Prostate gland (tissue), 2 donors: ENCODE measurements around the gene FFAR1.

Experiments used
- POLR2A ChIP-seq: fragments of 450-650 bp; IDR thresholded peaks from one replicate; pipeline ENCODE4 v1.6.1; 2016; ENCODE audit warnings: antibody characterized with exemption, mild to moderate bottlenecking
- TF ChIP-seq, protein P1 (sequence below), 4 experiments: fragments of 200-600 bp in 2 of 4; fragments of 450-650 bp in 2 of 4; sonication (generic) in 2 of 4; IDR thresholded peaks; 1 replicate in 3 of 4; 2 replicates in 1 of 4; pipeline ENCODE4 v1.5.1; 2016 to 2019; ENCODE audit warnings: antibody characterized with exemption in 4 of 4, mild to moderate bottlenecking in 2 of 4, moderate library complexity in 2 of 4

DNA sequence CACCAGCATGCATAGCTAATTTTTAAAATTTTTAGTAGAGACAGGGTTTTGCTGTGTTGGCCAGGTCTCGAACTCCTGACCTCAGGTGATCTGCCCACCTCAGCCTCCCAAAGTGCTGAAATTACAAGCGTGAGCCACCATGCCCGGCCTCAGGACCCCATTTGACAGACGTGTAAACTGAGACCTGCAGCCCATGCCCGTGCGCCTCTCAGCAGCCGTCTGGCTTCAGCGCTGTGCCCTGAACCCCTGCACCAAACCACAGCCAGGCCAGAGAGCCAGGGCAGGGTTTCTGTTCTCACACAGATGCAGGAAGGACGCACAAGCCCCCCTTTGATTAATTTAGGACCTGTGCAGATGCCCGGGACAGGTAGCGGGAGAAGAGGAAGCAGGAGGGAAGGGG lies 7.3 kb upstream of the FFAR1 start:
- TF ChIP-seq, protein P1, sequence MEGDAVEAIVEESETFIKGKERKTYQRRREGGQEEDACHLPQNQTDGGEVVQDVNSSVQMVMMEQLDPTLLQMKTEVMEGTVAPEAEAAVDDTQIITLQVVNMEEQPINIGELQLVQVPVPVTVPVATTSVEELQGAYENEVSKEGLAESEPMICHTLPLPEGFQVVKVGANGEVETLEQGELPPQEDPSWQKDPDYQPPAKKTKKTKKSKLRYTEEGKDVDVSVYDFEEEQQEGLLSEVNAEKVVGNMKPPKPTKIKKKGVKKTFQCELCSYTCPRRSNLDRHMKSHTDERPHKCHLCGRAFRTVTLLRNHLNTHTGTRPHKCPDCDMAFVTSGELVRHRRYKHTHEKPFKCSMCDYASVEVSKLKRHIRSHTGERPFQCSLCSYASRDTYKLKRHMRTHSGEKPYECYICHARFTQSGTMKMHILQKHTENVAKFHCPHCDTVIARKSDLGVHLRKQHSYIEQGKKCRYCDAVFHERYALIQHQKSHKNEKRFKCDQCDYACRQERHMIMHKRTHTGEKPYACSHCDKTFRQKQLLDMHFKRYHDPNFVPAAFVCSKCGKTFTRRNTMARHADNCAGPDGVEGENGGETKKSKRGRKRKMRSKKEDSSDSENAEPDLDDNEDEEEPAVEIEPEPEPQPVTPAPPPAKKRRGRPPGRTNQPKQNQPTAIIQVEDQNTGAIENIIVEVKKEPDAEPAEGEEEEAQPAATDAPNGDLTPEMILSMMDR (IDR thresholded peaks at IDR 0.05), result no peak
- TF ChIP-seq POLR2A, result no peak
